ENCODE results near the gene ZNF414. TPM values are rescaled to one million over a fixed set of nuclear protein-coding genes. Genes with fewer than 3 reads are reported as not detected.

Gene ZNF414
- polyA plus RNA-seq, 1 donor = 21.6 TPM

DNA sequence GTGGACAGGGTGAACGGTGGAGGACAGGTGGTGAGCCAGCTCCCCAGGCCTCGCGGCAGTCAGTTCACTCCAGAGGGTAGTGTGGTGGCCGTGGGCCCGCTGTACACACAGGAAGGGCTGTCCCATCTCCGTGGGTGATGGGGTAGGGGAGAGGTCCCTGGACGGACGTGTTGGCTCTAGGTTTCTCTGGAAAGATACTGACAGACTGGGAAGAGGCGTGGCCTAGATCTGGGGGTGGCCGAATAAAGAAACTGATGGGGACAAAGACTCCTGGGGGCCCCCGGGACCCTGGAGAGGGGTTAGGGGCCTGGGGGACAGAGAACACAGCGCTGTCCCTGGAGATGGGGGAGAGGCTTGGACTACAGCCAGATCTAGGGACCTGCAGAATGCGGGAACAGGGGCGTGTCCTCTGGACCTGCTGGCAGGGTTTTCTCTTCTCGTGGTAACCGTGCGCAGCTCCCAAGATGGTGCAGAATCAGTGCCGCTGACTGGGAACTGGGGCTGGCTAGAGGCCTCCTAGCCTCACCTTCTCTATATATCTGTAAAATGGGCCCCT lies 7.5 kb downstream of the ZNF414 start:
- peaks cover 7% of the 10 kb centered on the region for H3K36me3 ChIP-seq (ENCODE audit: control insufficient read depth, insufficient read depth, low read length)
- H3K4me3 ChIP-seq (ENCODE audit: low read length) = peak overlapping the region; percentile 42
- H3K9me3 ChIP-seq (ENCODE audit: control insufficient read depth, low read depth, low read length) = no peaks in the 10 kb centered on the region
- DNase-seq = peak in 1 of 2 donors; percentile 33
- no peaks in the 10 kb centered on the region for H3K27me3 ChIP-seq (ENCODE audit: control insufficient read depth, insufficient read depth, low read length)
- WGBS (ENCODE audit: insufficient coverage, low lambda C conversion rate) = no CpG with 5 or more reads among the region's 18 CpGs
- peaks cover 6% of the 10 kb centered on the region for H3K4me1 ChIP-seq (ENCODE audit: control insufficient read depth, insufficient read depth, low read length)
- no peak overlapping the region for H3K27ac ChIP-seq (ENCODE audit: low read length)

DNA sequence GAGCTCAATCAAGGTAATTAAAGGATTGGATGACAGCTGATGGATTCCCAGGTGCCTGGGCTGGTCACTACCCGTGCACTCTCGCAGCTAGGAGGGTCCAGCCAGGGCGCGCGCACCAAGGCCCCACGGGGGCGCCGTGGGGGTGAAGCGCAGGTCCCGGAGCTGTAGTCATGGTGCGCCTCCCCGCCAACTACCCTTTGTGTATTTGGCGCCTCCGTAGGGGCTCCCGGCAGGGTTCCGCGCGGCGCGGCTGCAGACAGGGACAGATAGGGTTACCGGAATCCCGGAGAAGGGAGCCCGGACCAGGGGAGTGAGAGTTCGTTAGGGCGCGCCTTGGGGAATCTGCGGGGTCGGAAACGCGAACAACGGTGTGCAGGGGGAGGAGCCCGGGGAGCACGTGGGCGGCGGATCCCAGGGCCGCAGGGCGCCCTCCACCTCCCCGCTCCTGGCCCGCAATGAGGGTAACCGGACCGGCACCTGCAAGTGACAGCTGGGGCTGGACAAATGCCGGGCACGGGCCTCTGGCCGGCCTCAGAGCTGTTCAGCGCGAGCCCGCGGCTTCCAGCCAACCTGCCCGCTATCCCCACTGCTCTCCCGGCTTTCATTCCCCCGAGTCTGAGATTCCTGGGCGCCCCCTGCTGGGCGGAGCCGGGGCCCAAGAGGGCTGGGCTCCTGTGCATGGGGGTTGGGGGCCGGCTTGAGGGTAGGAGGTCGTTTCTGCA lies 8.1 kb downstream of the ZNF414 start:
- Histone ChIP-seq H3K27ac (ENCODE audit: low read length) (no peak overlapping the region), H3K4me1 (ENCODE audit: control insufficient read depth, insufficient read depth, low read length) (peaks cover 6% of the 10 kb centered on the region), H3K36me3 (ENCODE audit: control insufficient read depth, insufficient read depth, low read length) (peaks cover 2% of the 10 kb centered on the region), H3K9me3 (ENCODE audit: control insufficient read depth, low read depth, low read length) (no peaks in the 10 kb centered on the region), H3K4me3 (ENCODE audit: low read length) (peak overlapping the region; percentile 42), H3K27me3 (ENCODE audit: control insufficient read depth, insufficient read depth, low read length) (no peaks in the 10 kb centered on the region)
- no CpG with 5 or more reads among the region's 56 CpGs for WGBS (ENCODE audit: insufficient coverage, low lambda C conversion rate)
- peak in 1 of 2 donors; percentile 71 for DNase-seq

DNA sequence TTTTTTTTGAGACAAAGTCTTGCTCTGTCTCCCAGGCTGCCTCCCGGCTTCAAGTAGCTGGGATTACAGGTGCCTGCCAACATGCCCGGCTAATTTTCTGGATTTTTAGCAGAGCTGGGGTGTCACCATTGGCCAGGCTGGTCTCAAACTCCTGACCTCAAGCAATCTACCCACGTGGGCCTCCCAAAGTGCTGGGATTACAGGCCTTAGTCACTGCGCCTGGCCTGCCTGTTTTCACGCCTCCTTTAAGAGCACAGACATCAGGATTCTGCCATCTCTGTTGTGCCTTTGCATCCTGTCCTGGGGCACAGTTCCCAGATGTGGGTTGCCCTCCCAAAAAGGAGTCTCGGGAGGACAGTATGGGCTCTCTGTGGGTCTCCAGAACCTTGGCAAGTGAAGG lies 9.0 kb downstream of the ZNF414 start:
- H3K4me1 ChIP-seq (ENCODE audit: control insufficient read depth, insufficient read depth, low read length) = peaks cover 6% of the 10 kb centered on the region
- no peaks in the 10 kb centered on the region for H3K9me3 ChIP-seq (ENCODE audit: control insufficient read depth, low read depth, low read length)
- no peak for DNase-seq
- no peaks in the 10 kb centered on the region for H3K36me3 ChIP-seq (ENCODE audit: control insufficient read depth, insufficient read depth, low read length)
- no peak overlapping the region for H3K27ac ChIP-seq (ENCODE audit: low read length)
- no CpG with 5 or more reads among the region's 6 CpGs for WGBS (ENCODE audit: insufficient coverage, low lambda C conversion rate)
- no peak overlapping the region for H3K4me3 ChIP-seq (ENCODE audit: low read length)
- no peaks in the 10 kb centered on the region for H3K27me3 ChIP-seq (ENCODE audit: control insufficient read depth, insufficient read depth, low read length)

DNA sequence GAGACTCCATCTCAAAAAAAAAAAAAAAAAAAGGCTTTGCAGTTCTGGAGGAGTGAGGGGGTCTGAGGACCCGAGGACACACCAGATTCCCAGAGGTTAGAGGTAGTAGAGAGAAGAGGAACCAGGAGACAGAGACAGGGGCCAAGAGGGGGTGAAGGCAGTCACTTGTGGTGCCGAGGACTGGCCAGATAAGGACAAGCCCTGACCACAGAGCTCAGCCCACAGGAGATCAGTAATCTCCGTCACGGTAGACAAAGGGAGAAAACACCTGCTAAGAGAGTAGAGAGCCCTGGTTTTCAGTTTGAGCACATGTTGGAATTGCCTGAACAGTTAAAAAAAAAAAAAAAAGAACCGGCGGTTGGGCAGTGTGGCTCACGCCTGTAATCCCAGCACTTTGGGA lies 9.8 kb downstream of the ZNF414 start:
- Histone ChIP-seq H3K9me3 (ENCODE audit: control insufficient read depth, low read depth, low read length) (peaks cover under 1% of the 10 kb centered on the region), H3K27ac (ENCODE audit: low read length) (no peak overlapping the region), H3K36me3 (ENCODE audit: control insufficient read depth, insufficient read depth, low read length) (no peaks in the 10 kb centered on the region), H3K27me3 (ENCODE audit: control insufficient read depth, insufficient read depth, low read length) (no peaks in the 10 kb centered on the region), H3K4me3 (ENCODE audit: low read length) (no peak overlapping the region), H3K4me1 (ENCODE audit: control insufficient read depth, insufficient read depth, low read length) (peaks cover 6% of the 10 kb centered on the region)
- WGBS (ENCODE audit: insufficient coverage, low lambda C conversion rate) = no CpG with 5 or more reads among the region's 7 CpGs
- no peak for DNase-seq

DNA sequence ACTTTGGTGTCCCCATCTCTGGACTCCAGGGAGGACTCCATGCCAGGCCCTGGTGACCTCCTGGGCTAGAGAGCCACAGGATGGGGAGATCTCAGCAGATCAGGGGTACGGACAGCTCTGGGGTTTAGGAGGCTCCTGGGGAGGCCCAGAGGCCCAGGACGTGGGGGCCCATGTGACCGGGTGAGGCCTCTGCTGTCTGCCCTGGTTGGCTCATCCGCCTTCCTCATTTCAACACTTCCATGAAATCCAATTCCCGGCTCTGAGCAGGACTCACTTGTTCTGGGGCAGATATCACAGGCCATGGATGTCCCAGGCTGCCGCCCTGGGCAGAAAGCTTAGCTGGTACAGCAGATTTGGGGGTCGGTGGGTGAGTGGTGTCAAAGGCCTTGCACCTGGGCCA lies 10.5 kb downstream of the ZNF414 start:
- peaks cover 6% of the 10 kb centered on the region for H3K4me1 ChIP-seq (ENCODE audit: control insufficient read depth, insufficient read depth, low read length)
- no peaks in the 10 kb centered on the region for H3K27me3 ChIP-seq (ENCODE audit: control insufficient read depth, insufficient read depth, low read length)
- H3K36me3 ChIP-seq (ENCODE audit: control insufficient read depth, insufficient read depth, low read length) = no peaks in the 10 kb centered on the region
- no peak for DNase-seq
- peaks cover 3% of the 10 kb centered on the region for H3K9me3 ChIP-seq (ENCODE audit: control insufficient read depth, low read depth, low read length)
- WGBS (ENCODE audit: insufficient coverage, low lambda C conversion rate) = no CpG with 5 or more reads among the region's 7 CpGs
- no peak overlapping the region for H3K27ac ChIP-seq (ENCODE audit: low read length)
- H3K4me3 ChIP-seq (ENCODE audit: low read length) = no peak overlapping the region

DNA sequence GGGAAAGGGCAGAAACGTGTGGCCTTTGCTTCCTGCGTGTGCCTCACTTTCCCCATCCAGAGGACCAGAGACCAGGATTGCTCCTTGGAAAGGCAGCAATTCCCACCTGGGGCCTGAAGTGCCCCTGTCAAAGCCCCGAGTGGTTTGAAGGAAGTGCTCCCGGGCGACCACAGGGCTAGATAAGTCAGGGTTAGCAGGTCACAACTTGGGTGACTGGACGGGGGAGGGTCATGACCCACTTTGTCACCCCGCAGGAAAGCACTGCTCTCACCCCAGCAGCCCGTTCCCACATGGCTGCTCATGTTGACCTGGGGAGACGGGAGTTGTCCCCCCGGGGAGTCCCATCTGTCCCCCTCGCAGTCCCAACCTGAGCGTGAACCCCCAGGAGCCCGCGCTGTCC lies 12.0 kb downstream of the ZNF414 start:
- Histone ChIP-seq H3K4me1 (ENCODE audit: control insufficient read depth, insufficient read depth, low read length) (peaks cover 6% of the 10 kb centered on the region), H3K36me3 (ENCODE audit: control insufficient read depth, insufficient read depth, low read length) (no peaks in the 10 kb centered on the region), H3K27ac (ENCODE audit: low read length) (no peak overlapping the region), H3K9me3 (ENCODE audit: control insufficient read depth, low read depth, low read length) (peaks cover 3% of the 10 kb centered on the region), H3K27me3 (ENCODE audit: control insufficient read depth, insufficient read depth, low read length) (no peaks in the 10 kb centered on the region), H3K4me3 (ENCODE audit: low read length) (no peak overlapping the region)
- no peak for DNase-seq
- WGBS (ENCODE audit: insufficient coverage, low lambda C conversion rate) = no CpG with 5 or more reads among the region's 14 CpGs

DNA sequence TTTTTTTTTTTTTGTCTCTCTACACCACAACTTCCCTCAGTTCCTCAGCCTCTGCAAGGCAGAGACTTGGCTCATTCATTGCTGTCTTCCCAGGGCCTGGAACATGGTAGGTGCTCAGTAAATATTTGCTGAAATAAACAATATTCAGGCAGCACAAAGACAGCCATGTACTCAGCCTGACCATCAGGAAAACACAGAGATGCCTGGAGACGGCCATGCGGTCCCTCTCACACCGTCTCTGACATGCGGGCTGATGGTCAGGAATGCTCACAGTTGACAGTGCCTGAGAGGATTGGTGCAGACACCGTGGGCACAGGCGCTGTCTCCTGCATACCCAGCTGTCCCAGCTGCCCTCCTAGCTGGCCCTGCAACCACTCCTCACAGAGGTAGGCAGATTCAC lies 12.5 kb downstream of the ZNF414 start:
- Histone ChIP-seq H3K4me3 (ENCODE audit: low read length) (no peak overlapping the region), H3K4me1 (ENCODE audit: control insufficient read depth, insufficient read depth, low read length) (peaks cover 4% of the 10 kb centered on the region), H3K36me3 (ENCODE audit: control insufficient read depth, insufficient read depth, low read length) (no peaks in the 10 kb centered on the region), H3K27me3 (ENCODE audit: control insufficient read depth, insufficient read depth, low read length) (no peaks in the 10 kb centered on the region), H3K27ac (ENCODE audit: low read length) (no peak overlapping the region), H3K9me3 (ENCODE audit: control insufficient read depth, low read depth, low read length) (peaks cover 3% of the 10 kb centered on the region)
- WGBS (ENCODE audit: insufficient coverage, low lambda C conversion rate) = no CpG with 5 or more reads among the region's 6 CpGs
- no peak for DNase-seq

DNA sequence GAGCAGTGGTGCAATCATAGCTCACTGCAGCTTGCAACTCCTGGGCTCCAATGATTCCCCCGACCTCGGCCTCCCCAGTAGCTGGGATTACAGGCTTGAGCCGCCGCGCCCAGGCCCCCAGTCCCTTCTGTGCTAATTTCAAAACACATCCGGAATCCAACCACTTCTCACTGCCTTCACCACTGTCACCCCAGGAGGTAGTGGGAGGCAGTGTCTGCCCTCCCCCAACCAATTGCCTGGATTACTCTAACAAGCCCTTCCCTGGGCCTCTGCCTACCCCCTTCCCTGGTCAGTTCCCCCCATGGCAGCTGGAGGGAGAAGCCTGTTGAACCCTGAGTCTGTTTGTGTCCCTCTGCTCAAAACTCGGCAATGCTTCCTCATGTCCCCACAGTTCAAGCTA lies 13.8 kb downstream of the ZNF414 start:
- H3K4me3 ChIP-seq (ENCODE audit: low read length) = no peak overlapping the region
- no CpG with 5 or more reads among the region's 7 CpGs for WGBS (ENCODE audit: insufficient coverage, low lambda C conversion rate)
- H3K4me1 ChIP-seq (ENCODE audit: control insufficient read depth, insufficient read depth, low read length) = no peaks in the 10 kb centered on the region
- H3K9me3 ChIP-seq (ENCODE audit: control insufficient read depth, low read depth, low read length) = peaks cover 3% of the 10 kb centered on the region
- no peak for DNase-seq
- H3K27ac ChIP-seq (ENCODE audit: low read length) = no peak overlapping the region
- no peaks in the 10 kb centered on the region for H3K36me3 ChIP-seq (ENCODE audit: control insufficient read depth, insufficient read depth, low read length)
- no peaks in the 10 kb centered on the region for H3K27me3 ChIP-seq (ENCODE audit: control insufficient read depth, insufficient read depth, low read length)

DNA sequence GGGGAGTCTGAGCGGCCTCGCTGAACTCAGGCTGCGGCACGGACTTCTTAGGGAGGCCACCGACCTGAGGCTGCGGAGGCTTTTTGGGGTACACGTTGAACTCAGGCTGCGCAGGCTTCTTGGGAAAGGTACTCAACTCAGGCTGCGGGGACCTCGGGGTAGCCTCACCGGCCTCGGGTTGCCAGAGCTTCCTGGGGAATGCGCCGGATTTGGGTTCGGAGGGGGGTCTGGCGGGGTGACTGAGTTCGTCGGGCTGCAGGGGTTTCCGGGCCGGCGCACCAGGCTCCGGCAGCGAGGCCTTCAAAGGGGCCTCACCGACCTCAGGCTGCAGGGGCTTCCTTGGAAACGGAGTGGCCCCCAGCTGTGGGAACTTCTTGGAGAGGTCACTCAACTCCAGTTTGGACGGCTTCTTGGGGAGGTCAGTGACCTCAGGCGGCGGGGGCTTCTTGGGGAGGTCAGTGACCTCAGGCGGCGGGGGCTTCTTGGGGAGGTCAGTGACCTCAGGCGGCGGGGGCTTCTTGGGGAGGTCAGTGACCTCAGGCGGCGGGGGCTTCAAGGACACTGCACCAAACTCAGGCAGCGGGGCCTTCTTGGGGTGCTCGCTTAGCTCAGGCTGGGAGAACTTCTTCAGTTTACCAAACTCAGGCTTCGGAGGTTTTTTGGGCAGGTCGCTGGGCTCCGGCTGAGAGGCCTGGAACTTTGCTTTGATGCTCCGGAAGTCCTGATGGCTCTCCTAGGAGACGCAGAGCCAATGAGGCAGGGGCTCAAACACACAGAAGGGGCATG lies 14.7 kb downstream of the ZNF414 start:
- WGBS (ENCODE audit: insufficient coverage, low lambda C conversion rate) = no CpG with 5 or more reads among the region's 41 CpGs
- no peak for DNase-seq
- Histone ChIP-seq H3K36me3 (ENCODE audit: control insufficient read depth, insufficient read depth, low read length) (no peaks in the 10 kb centered on the region), H3K4me3 (ENCODE audit: low read length) (no peak overlapping the region), H3K27me3 (ENCODE audit: control insufficient read depth, insufficient read depth, low read length) (no peaks in the 10 kb centered on the region), H3K4me1 (ENCODE audit: control insufficient read depth, insufficient read depth, low read length) (no peaks in the 10 kb centered on the region), H3K27ac (ENCODE audit: low read length) (no peak overlapping the region), H3K9me3 (ENCODE audit: control insufficient read depth, low read depth, low read length) (peaks cover 3% of the 10 kb centered on the region)

DNA sequence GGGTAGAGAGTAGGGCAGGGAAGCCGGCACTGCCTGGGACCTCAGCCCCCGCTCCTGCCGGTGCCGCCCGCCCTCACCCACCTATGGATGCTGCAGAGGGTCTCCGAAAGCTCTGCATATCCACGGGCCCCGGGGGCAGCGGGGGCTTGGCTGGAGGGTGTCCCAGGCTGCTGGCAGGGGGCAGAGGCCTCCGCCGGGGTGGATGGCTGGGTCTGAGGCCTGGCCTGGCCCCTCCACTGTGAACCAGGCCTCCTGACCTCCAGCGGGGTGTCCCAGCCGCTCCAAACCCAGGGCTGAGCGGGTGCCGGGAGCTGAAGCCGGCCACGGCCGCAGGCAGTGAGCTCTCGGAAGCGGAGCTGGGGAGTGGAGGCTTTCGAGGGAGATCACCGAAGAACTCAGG lies 15.7 kb downstream of the ZNF414 start:
- no peaks in the 10 kb centered on the region for H3K27me3 ChIP-seq (ENCODE audit: control insufficient read depth, insufficient read depth, low read length)
- H3K9me3 ChIP-seq (ENCODE audit: control insufficient read depth, low read depth, low read length) = peaks cover 3% of the 10 kb centered on the region
- no CpG with 5 or more reads among the region's 22 CpGs for WGBS (ENCODE audit: insufficient coverage, low lambda C conversion rate)
- H3K4me1 ChIP-seq (ENCODE audit: control insufficient read depth, insufficient read depth, low read length) = no peaks in the 10 kb centered on the region
- no peak overlapping the region for H3K27ac ChIP-seq (ENCODE audit: low read length)
- no peak for DNase-seq
- H3K4me3 ChIP-seq (ENCODE audit: low read length) = no peak overlapping the region
- H3K36me3 ChIP-seq (ENCODE audit: control insufficient read depth, insufficient read depth, low read length) = no peaks in the 10 kb centered on the region
